Activated B cell treated with CpG ODN at 0.5 μM for 24 hours (primary cell): Measurements from ENCODE around the gene CTDSPL2. TPM values are rescaled to one million over a fixed set of nuclear protein-coding genes. Genes with fewer than 3 reads are reported as not detected.
"Not testable (repeated sequence)": the region's sequence is repeated elsewhere in the genome, so short reads cannot be mapped to it uniquely, and the experiment has no call there.

Source experiments
- ATAC-seq: fragments of 200-7000 bp; cut with Tn5 transposase; one replicate; pipeline ENCODE4 v1.10.0; 2021; ENCODE audit warnings: low read depth, mild to moderate bottlenecking, moderate library complexity
- CTCF ChIA-PET: fragments of 350-600 bp; sonication (Branson Sonifier 250); formaldehyde crosslinking; loops from one replicate; lab custom pipeline; 2021; ENCODE audit warnings: antibody characterized with exemption; lab: Charles Lee
- POLR2A ChIA-PET: fragments of 350-600 bp; sonication (Branson Sonifier 250); formaldehyde crosslinking; loops from one replicate; lab custom pipeline; 2021; ENCODE audit warnings: antibody characterized with exemption; lab: Charles Lee
- DNase-seq: peaks from one replicate; pipeline ENCODE4 v3.0.0; 2022
- H3K27ac Mint-ChIP-seq: one replicate; pipeline ENCODE4 v1.8.0; 2020; ENCODE audit warnings: mixed read lengths
- H3K27me3 Mint-ChIP-seq: one replicate; pipeline ENCODE4 v1.8.0; 2021; ENCODE audit warnings: mixed read lengths
- H3K36me3 Mint-ChIP-seq: one replicate; pipeline ENCODE4 v1.8.0; 2021; ENCODE audit warnings: low read depth, mixed read lengths
- H3K4me1 Mint-ChIP-seq: one replicate; pipeline ENCODE4 v1.8.0; 2021; ENCODE audit warnings: mixed read lengths
- H3K4me3 Mint-ChIP-seq: one replicate; pipeline ENCODE4 v1.8.0; 2020; ENCODE audit warnings: mild to moderate bottlenecking, mixed read lengths
- H3K9me3 Mint-ChIP-seq: one replicate; pipeline ENCODE4 v1.8.0; 2020; ENCODE audit warnings: mixed read lengths
- intact Hi-C: fragments of 100-400 bp; cut with micrococcal nuclease; formaldehyde crosslinking; loops from one replicate; pipeline ENCODE4 v1.15.1; 2024
- total RNA-seq: library from RNA; stranded (reverse); gene quantifications from 2 replicates; pipeline ENCODE4 v1.2.3, GENCODE V29; 2022
- TF ChIP-seq, protein P1 (sequence below): fragments of 200-600 bp; IDR thresholded peaks from one replicate; pipeline ENCODE4 v1.8.0; 2022; ENCODE audit warnings: antibody characterized with exemption, mild to moderate bottlenecking

CTDSPL2 gene
- total RNA-seq, 1 donor from 2014 or later, result 46.8 TPM

- Mint-ChIP-seq H3K9me3 (no peaks in the 10 kb centered on the region), H3K27ac (no peak overlapping the region), H3K27me3 (no peaks in the 10 kb centered on the region), H3K4me3 (no peak overlapping the region), H3K4me1 (peaks cover 50% of the 10 kb centered on the region), H3K36me3 (peaks cover 23% of the 10 kb centered on the region)
- TF ChIP-seq, protein P1, sequence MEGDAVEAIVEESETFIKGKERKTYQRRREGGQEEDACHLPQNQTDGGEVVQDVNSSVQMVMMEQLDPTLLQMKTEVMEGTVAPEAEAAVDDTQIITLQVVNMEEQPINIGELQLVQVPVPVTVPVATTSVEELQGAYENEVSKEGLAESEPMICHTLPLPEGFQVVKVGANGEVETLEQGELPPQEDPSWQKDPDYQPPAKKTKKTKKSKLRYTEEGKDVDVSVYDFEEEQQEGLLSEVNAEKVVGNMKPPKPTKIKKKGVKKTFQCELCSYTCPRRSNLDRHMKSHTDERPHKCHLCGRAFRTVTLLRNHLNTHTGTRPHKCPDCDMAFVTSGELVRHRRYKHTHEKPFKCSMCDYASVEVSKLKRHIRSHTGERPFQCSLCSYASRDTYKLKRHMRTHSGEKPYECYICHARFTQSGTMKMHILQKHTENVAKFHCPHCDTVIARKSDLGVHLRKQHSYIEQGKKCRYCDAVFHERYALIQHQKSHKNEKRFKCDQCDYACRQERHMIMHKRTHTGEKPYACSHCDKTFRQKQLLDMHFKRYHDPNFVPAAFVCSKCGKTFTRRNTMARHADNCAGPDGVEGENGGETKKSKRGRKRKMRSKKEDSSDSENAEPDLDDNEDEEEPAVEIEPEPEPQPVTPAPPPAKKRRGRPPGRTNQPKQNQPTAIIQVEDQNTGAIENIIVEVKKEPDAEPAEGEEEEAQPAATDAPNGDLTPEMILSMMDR, result no peak
- ATAC-seq, result no peak
- POLR2A ChIA-PET, result no interaction called here
- intact Hi-C loops, result no loop called here
- CTCF ChIA-PET, result no interaction called here
- no peak for DNase-seq
Observed at GRCh38 chr15:44438402-44438801, 11.0 kb downstream of the CTDSPL2 start.

DNA sequence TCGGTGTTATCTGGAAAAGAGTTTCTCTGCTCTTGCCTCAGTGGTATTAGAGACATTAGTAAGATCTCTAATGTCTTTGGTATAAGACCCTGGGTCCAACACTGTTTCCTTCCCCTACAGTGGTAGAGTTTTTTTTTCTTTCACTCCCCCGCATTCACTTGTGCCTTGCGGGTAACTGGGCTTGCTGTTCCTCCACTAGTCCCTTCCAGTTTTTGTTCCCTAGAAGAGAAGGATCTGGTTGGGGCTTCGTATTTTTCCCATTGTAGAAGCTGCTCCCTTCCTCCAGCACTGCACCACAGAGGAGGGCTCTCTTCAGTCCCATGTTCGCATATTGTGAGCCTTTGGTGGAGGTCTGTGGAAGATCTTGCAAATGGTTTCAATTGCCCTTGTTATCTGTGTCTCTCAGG lies 13.7 kb downstream of the CTDSPL2 start:
- POLR2A ChIA-PET, result no interaction called here
- H3K4me1 Mint-ChIP-seq, result peaks cover 46% of the 10 kb centered on the region
- intact Hi-C loops, result no loop called here
- H3K9me3 Mint-ChIP-seq, result no peaks in the 10 kb centered on the region
- CTCF ChIA-PET, result no interaction called here
- TF ChIP-seq, protein P1, result no peak
- H3K36me3 Mint-ChIP-seq, result peaks cover 18% of the 10 kb centered on the region
- no peaks in the 10 kb centered on the region for H3K27me3 Mint-ChIP-seq
- ATAC-seq (no peak), DNase-seq (no peak)
- H3K4me3 Mint-ChIP-seq, result no peak overlapping the region
- peak overlapping the region; percentile 15 for H3K27ac Mint-ChIP-seq

DNA sequence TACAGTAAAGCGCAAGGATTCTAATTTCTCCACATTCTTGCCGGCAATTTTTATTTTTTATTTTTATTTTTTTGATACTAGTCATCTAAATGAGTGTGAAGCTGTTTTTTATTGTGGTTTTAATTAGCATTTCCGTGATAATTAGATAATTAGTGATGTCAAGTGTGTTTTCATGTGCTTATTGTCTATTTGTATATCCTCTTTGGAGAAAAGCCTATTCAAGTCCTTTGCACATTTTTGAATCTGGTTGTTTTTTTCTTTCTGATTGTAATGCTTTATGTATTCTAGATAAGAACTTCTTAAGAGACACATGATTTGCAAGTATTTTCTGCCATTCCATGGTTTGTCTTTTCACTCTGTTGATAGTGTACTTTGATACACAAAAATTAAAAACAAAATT lies 16.1 kb downstream of the CTDSPL2 start:
- Mint-ChIP-seq H3K9me3 (no peaks in the 10 kb centered on the region), H3K4me1 (peaks cover 35% of the 10 kb centered on the region), H3K27me3 (no peaks in the 10 kb centered on the region), H3K36me3 (peaks cover 27% of the 10 kb centered on the region), H3K27ac (no peak overlapping the region), H3K4me3 (no peak overlapping the region)
- TF ChIP-seq, protein P1, result no peak
- ChIA-PET POLR2A (no interaction called here), CTCF (no interaction called here)
- ATAC-seq (no peak), DNase-seq (no peak)
- intact Hi-C loops, result no loop called here

DNA sequence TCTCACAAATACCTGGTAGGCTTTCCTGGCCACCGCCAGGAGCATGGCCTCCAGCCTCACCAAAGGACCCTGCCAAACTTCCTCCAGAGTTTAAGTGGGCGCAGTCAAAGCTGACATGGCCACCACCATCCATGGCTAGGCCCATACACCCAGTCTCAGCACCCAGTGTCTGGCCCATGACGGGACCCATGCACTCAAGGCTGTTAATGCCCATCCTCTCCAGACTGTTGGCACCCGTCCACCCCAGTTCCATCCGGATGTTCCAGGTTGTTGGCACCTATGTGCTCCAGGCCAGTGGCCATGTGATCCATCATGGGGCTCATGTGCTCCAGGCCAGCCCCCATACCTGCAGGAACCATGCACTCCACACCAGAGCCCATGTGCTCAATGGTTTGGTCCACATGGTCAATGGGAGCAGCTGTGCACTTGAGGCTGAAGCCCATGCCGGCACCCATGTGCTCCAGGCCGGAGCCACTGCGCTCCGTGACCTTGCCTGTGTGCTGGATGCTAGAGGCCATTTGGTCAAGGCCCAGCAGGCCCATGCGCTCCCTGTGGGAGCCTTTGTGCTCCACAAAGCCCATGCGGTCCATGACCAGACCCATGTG lies 20.4 kb downstream of the CTDSPL2 start:
- ATAC-seq (no peak), DNase-seq (no peak)
- CTCF ChIA-PET, result no interaction called here
- POLR2A ChIA-PET, result no interaction called here
- H3K27ac Mint-ChIP-seq, result no peak overlapping the region
- H3K36me3 Mint-ChIP-seq, result peaks cover 28% of the 10 kb centered on the region
- no peaks in the 10 kb centered on the region for H3K27me3 Mint-ChIP-seq
- H3K4me1 Mint-ChIP-seq, result peaks cover 25% of the 10 kb centered on the region
- no peak overlapping the region for H3K4me3 Mint-ChIP-seq
- TF ChIP-seq, protein P1, result no peak
- H3K9me3 Mint-ChIP-seq, result no peaks in the 10 kb centered on the region
- intact Hi-C loops, result no loop called here

- ChIA-PET CTCF (no interaction called here), POLR2A (no interaction called here)
- intact Hi-C loops, result no loop called here
- Mint-ChIP-seq H3K27me3 (no peaks in the 10 kb centered on the region), H3K4me3 (no peak overlapping the region), H3K9me3 (no peaks in the 10 kb centered on the region), H3K27ac (no peak overlapping the region), H3K36me3 (peaks cover 27% of the 10 kb centered on the region), H3K4me1 (peaks cover 29% of the 10 kb centered on the region)
- DNase-seq, result no peak
- ATAC-seq, result no peak
- TF ChIP-seq, protein P1, result no peak
Observed at GRCh38 chr15:44450172-44450571, 22.7 kb downstream of the CTDSPL2 start.

DNA sequence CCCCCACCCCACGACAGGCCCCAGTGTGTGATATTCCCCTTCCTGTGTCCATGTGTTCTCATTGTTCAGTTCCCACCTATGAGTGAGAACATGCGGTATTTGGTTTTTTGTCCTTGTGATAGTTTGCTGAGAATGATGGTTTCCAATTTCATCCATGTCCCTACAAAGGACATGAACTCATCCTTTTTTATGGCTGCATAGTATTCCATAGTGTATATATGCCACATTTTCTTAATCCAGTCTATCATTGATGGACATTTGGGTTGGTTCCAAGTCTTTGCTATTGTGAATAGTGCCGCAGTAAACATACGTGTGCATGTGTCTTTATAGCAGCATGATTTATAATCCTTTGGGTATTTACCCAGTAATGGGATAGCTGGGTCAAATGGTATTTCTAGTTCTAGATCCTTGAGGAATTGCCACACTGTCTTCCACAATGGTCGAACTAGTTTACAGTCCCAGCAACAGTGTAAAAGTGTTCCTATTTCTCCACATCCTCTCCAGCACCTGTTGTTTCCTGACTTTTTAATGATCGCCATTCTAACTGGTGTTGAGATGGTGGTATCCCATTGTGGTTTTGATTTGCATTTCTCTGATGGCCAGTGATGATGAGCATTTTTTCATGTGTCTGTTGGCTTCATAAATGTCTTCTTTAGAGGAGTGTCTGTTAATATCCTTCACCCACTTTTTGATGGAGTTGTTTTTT lies 26.3 kb downstream of the CTDSPL2 start:
- intact Hi-C loops, H3K4me3 Mint-ChIP-seq, H3K9me3 Mint-ChIP-seq, H3K27ac Mint-ChIP-seq, ATAC-seq, H3K27me3 Mint-ChIP-seq, DNase-seq, CTCF ChIA-PET, POLR2A ChIA-PET: not testable (repeated sequence)
- peaks cover 10% of the 10 kb centered on the region for H3K36me3 Mint-ChIP-seq
- peaks cover 29% of the 10 kb centered on the region for H3K4me1 Mint-ChIP-seq
